HepG2 (cell line): ENCODE results near the gene C2. TPM values are rescaled to one million over a fixed set of nuclear protein-coding genes. Genes with fewer than 3 reads are reported as not detected.

ENCODE experiments used
- ATAC-seq: fragments of 200-7000 bp; cut with Tn5 transposase; 3 replicates; pipeline ENCODE4 v1.9.1; 2020; ENCODE audit warnings: mild to moderate bottlenecking, moderate library complexity
- BruUV-seq: library from RNA; stranded (reverse); fragments of 400-500 nt; replicated peaks from 2 replicates; lab custom pipeline; 2021; lab: Mats Ljungman, UMichigan
- CTCF ChIA-PET: fragments of 300-600 bp; formaldehyde crosslinking; extraction: SDS; loops from one replicate; lab custom pipeline; 2021; ENCODE audit warnings: low total read pairs, inconsistent platforms, low intra/inter-chr PET ratio; lab: Yijun Ruan, JAX
- POLR2A ChIA-PET: fragments of 350-600 bp; sonication (Branson Sonifier 250); formaldehyde crosslinking; loops from one replicate; lab custom pipeline; 2020; ENCODE audit warnings: antibody characterized with exemption, inconsistent platforms; lab: Yijun Ruan, JAX
- DNase-seq: peaks from one replicate; pipeline ENCODE4 v3.0.0-alpha.2; 2015; ENCODE audit warnings: low spot score
- FAIRE-seq: peaks from 3 replicates; lab custom pipeline; 2011; peaks lifted over from hg19 to GRCh38; lab: Jason Lieb, UNC
- H2AFZ ChIP-seq: one replicate; pipeline ENCODE4 v1.6.1; 2011; ENCODE audit warnings: low read length, inconsistent platforms
- H3K27ac ChIP-seq: fragments of 300-600 bp; 3 replicates; pipeline ENCODE4 v1.8.0; 2011; ENCODE audit warnings: mixed run types, mild to moderate bottlenecking, mixed read lengths, low read length, inconsistent platforms; ENCODE audit not compliant: insufficient read depth; ENCODE audit errors: extremely low read length
- H3K27me3 ChIP-seq, 2 experiments: fragments of 200-600 bp in 1 of 2; 2 replicates in 1 of 2; 3 replicates in 1 of 2; pipeline versions ENCODE4 v1.6.0 to v1.8.0; 2011; ENCODE audit warnings: low read length in 2 of 2, mild to moderate bottlenecking in 2 of 2, moderate library complexity in 2 of 2, inconsistent platforms in 1 of 2; ENCODE audit not compliant: insufficient read depth in 2 of 2, control insufficient read depth in 1 of 2
- H3K36me3 ChIP-seq, 2 experiments: fragments of 200-600 bp in 1 of 2; replicated peaks in 1 of 2; 2 replicates in 1 of 2; 3 replicates in 1 of 2; pipeline versions ENCODE4 v1.5.1 to v1.8.0; 2011; ENCODE audit warnings: low read length in 2 of 2, inconsistent platforms in 1 of 2; ENCODE audit not compliant: insufficient read depth in 2 of 2, control insufficient read depth in 1 of 2
- H3K4me1 ChIP-seq: 2 replicates; pipeline ENCODE4 v1.5.1; 2012; ENCODE audit warnings: low read length, inconsistent platforms; ENCODE audit not compliant: insufficient read depth
- H3K4me2 ChIP-seq: 2 replicates; pipeline ENCODE4 v1.6.0; 2011; ENCODE audit warnings: low read depth, low read length, inconsistent platforms
- H3K4me3 ChIP-seq, 3 experiments: fragments of 200-600 bp in 1 of 3; sonication (generic), shearing (Covaris generic) in 1 of 3; replicated peaks in 1 of 3; 2 replicates each; pipeline ENCODE4 v1.5.1; 2011 to 2016; ENCODE audit warnings: low read length in 3 of 3, inconsistent platforms in 2 of 3, low read depth in 2 of 3, mild to moderate bottlenecking in 2 of 3, control low read depth in 1 of 3, mixed read lengths in 1 of 3; ENCODE audit not compliant: insufficient read depth in 1 of 3
- H3K79me2 ChIP-seq: one replicate; pipeline ENCODE4 v1.6.1; 2011; ENCODE audit warnings: low read length, inconsistent platforms; ENCODE audit not compliant: insufficient read depth
- H3K9ac ChIP-seq: 2 replicates; pipeline ENCODE4 v1.6.0; 2011; ENCODE audit warnings: mild to moderate bottlenecking, low read depth, low read length, inconsistent platforms; ENCODE audit not compliant: insufficient read depth
- H3K9me3 ChIP-seq: 2 replicates; pipeline ENCODE4 v1.5.1; 2012; ENCODE audit warnings: mild to moderate bottlenecking, low read length
- H4K20me1 ChIP-seq: 2 replicates; pipeline ENCODE4 v1.6.0; 2011; ENCODE audit warnings: inconsistent platforms, mild to moderate bottlenecking, low read length, moderate library complexity; ENCODE audit not compliant: insufficient read depth
- ADNP ChIP-seq: sonication (generic); formaldehyde crosslinking; IDR thresholded peaks from 2 replicates; pipeline ENCODE4 v1.4.0; 2020; ENCODE audit warnings: missing genetic modification reagents
- ARID4A ChIP-seq: sonication (generic); formaldehyde crosslinking; IDR thresholded peaks from 2 replicates; pipeline ENCODE4 v1.5.0; 2020; ENCODE audit warnings: mild to moderate bottlenecking, missing genetic modification reagents, borderline replicate concordance
- ARID5B ChIP-seq: IDR thresholded peaks from 2 replicates; pipeline ENCODE4 v1.4.0; 2020; ENCODE audit warnings: mild to moderate bottlenecking, missing genetic modification reagents
- E2F1 ChIP-seq: sonication (generic); formaldehyde crosslinking; IDR thresholded peaks from 2 replicates; pipeline ENCODE4 v1.5.0; 2020; ENCODE audit warnings: missing genetic modification reagents
- FUBP1 ChIP-seq: sonication (generic); formaldehyde crosslinking; IDR thresholded peaks from 2 replicates; pipeline ENCODE4 v1.5.1; 2020; ENCODE audit warnings: missing genetic modification reagents, mild to moderate bottlenecking, borderline replicate concordance
- MED13 ChIP-seq: sonication (generic); formaldehyde crosslinking; IDR thresholded peaks from 2 replicates; pipeline ENCODE4 v1.5.0; 2020; ENCODE audit warnings: missing genetic modification reagents
- MTF2 ChIP-seq: sonication (generic); formaldehyde crosslinking; IDR thresholded peaks from 2 replicates; pipeline ENCODE4 v1.5.0; 2020; ENCODE audit warnings: missing genetic modification reagents, borderline replicate concordance
- ZFP36L2 ChIP-seq: sonication (generic); formaldehyde crosslinking; IDR thresholded peaks from 2 replicates; pipeline ENCODE4 v1.4.0; 2020; ENCODE audit warnings: missing genetic modification reagents
- ZNF230 ChIP-seq: sonication (generic); formaldehyde crosslinking; IDR thresholded peaks from 2 replicates; pipeline ENCODE4 v1.4.0; 2020; ENCODE audit warnings: mild to moderate bottlenecking, missing genetic modification reagents
- ZNF652 ChIP-seq: IDR thresholded peaks from 2 replicates; pipeline ENCODE4 v1.6.1; 2016; ENCODE audit warnings: low read depth, borderline replicate concordance
- WGBS: methylation state at CpG from one replicate; pipeline ENCODE4 v1.1.6; 2017; ENCODE audit warnings: low lambda C conversion rate; 5-methylcytosine and 5-hydroxymethylcytosine counted together
- in situ Hi-C: cut with HindIII; loops from 2 replicates; pipeline ENCODE4 v1.10.0; 2017; ENCODE audit warnings: low pct_unique_long_range_greater_than_20kb; ENCODE audit not compliant: extremely low pct_ligation_motif_present
- intact Hi-C: fragments of 100-400 bp; cut with micrococcal nuclease; formaldehyde crosslinking; loops from one replicate; pipeline ENCODE4 v1.10.0; 2022; ENCODE audit not compliant: unreplicated experiment
- polyA plus RNA-seq, 8 experiments: library from polyadenylated mRNA; depleted of rRNA in 3 of 8; stranded (reverse) in 7 of 8; unstranded in 1 of 8; fragments of >200 nt; fragmentation: Illumina TruSeq in 4 of 8; extraction: Trizol in 4 of 8; gene quantifications; 2 replicates each; pipeline versions ENCODE4 v1.2.1 to v1.2.3, GENCODE V29; 2011 to 2016; ENCODE audit warnings: low read depth in 4 of 8, missing spikeins in 1 of 8, mixed read lengths in 1 of 8; ENCODE audit not compliant: insufficient read depth in 1 of 8
- total RNA-seq, 5 experiments: library from RNA; depleted of rRNA; stranded (reverse); fragments of >200 nt; fragmentation: Illumina TruSeq; extraction: Trizol; gene quantifications; 2 replicates each; pipeline ENCODE4 v1.2.3, GENCODE V29; 2016; ENCODE audit warnings: low read depth in 1 of 5

Gene C2
- total and polyA plus RNA-seq, 2 of the 13 experiments (the other 11 are each of a cell fraction or from before 2014, with no cell fraction given): 165 to 307 TPM

- Histone ChIP-seq H3K9me3 (no peaks in the 10 kb centered on the region), H4K20me1 (no peaks in the 10 kb centered on the region), H2AFZ (no peak overlapping the region), H3K4me1 (peaks cover 38% of the 10 kb centered on the region), H3K4me2 (no peak overlapping the region), H3K4me3 (no peak overlapping the region), H3K27ac (peak overlapping the region; percentile 27), H3K27me3 (no peaks in the 10 kb centered on the region), H3K79me2 (peaks cover 13% of the 10 kb centered on the region), H3K36me3 (peaks cover 43 to 93% of the 10 kb centered on the region in 2 experiments), H3K9ac (0 out of 2 replicates have a peak overlapping the region, but pooled peaks have one; percentile 2)
- CTCF ChIA-PET: interaction anchor here (1.0 to 1.5 kb wide), 6 partner anchors 12 to 272 kb away, joined by 3 to 6 read pairs (median 4); partner anchors contain the start of genes LY6G5C and ZBTB12
- WGBS: 32% methylated on average over 5 of the region's 5 CpGs
- FAIRE-seq (peak; percentile 99), ATAC-seq (peak; percentile 88), DNase-seq (peak; percentile 71)
- intact Hi-C loops: loop anchor here (1.0 to 10.0 kb wide), 4 partner anchors 29 to 117 kb away; partner anchors contain the start of gene ZBTB12
- BruUV-seq: no TSS peak
- in situ Hi-C loops: no loop called here
- POLR2A ChIA-PET: interaction anchor here (0.5 to 6.3 kb wide), 34 partner anchors 10 to 297 kb away, joined by 3 to 69 read pairs (median 6); partner anchors contain the start of genes APOM, C2, DXO and EHMT2
- TF ChIP-seq E2F1 (CRISPR knock-in tag) (no peak), ADNP (no peak), ARID4A (CRISPR knock-in tag) (peak; percentile 42; the same call in 1 of the 2 replicates), ARID5B (CRISPR knock-in tag) (peak; percentile 41; the same call in 1 of the 2 replicates), MTF2 (CRISPR knock-in tag) (no peak), ZNF652 (no peak), FUBP1 (CRISPR knock-in tag) (no peak), MED13 (CRISPR knock-in tag) (no peak), ZNF230 (CRISPR knock-in tag) (no peak), ZFP36L2 (no peak)
Observed at GRCh38 chr6:31952140-31952805, 24.8 kb downstream of the C2 start.
